PC-9 (cell line): ENCODE measurements around the gene ABR.

Source experiments
- CTCF ChIP-seq: fragments of 200-600 bp; sonication (generic); conservative IDR thresholded peaks from 2 replicates; pipeline ENCODE4 v1.6.1; 2017; ENCODE audit warnings: mixed run types, antibody characterized with exemption, mild to moderate bottlenecking, moderate library complexity
- EZH2 ChIP-seq: fragments of 200-600 bp; sonication (generic); IDR thresholded peaks from 2 replicates; pipeline ENCODE4 v1.8.0; 2017; ENCODE audit warnings: antibody characterized with exemption, low read depth

DNA sequence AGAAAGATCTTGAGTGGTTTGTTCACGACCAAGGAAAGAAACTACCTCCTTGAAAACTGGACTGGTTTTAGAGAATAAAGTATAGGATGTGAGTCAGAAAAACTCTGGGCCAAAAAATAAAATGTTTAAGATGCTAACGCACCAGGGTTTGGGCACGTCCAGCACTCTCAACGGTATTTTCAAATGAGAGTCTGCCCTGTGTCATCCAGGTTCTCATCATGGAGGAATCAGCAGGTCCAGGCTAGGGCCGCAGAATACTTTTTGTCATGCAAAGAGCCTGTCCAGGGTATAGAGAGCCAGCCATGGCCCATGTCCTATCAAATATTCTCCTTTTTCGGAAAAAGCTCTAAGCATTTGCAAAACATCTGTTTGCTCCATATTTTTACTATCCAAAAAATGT, 202.6 kb downstream of the ABR start:
- TF ChIP-seq EZH2 (no peak), CTCF (no peak)
